ENCODE data around the gene COPS9. TPM values are rescaled to one million over a fixed set of nuclear protein-coding genes. Genes with fewer than 3 reads are reported as not detected.

The COPS9 gene
- total and polyA plus RNA-seq, 7 experiments from 2014 or later: 53.7 to 297 (median 75.6) TPM

GRCh38 chr2:240131941-240132650, 4.0 kb downstream of the COPS9 start:
- H3K4me3 ChIP-seq (ENCODE audit: low read length): no peak overlapping the region
- ChIA-PET POLR2A (no interaction called here), CTCF (interaction anchor here (0.8 kb wide), 1 partner anchor 26 kb away, joined by 3 read pairs; no protein-coding TSS in a partner anchor)
- DNase-seq (no peak), ATAC-seq (no peak)
- peaks cover 4 to 78% (median 10%) of the 10 kb centered on the region in 3 experiments for H3K36me3 ChIP-seq (ENCODE audit: control insufficient read depth in 2 of 3, insufficient read depth in 3 of 3, low read length in 3 of 3)
- no peak overlapping the region for H3K27ac Mint-ChIP-seq
- intact Hi-C loops (cut with micrococcal nuclease): no loop called here
- H3K4me1 Mint-ChIP-seq: peaks cover 18 to 29% (median 23%) of the 10 kb centered on the region in 7 donors
- H3K27me3 ChIP-seq (ENCODE audit: control insufficient read depth in 2 of 2, insufficient read depth in 2 of 2, low read length in 2 of 2): no peaks in the 10 kb centered on the region
- peaks cover 0 to 1% (median 0%) of the 10 kb centered on the region in 5 donors for H3K27me3 Mint-ChIP-seq
- H3K36me3 Mint-ChIP-seq: peaks cover 8 to 53% (median 22%) of the 10 kb centered on the region in 5 donors
- peaks cover 0 to 1% (median 0%) of the 10 kb centered on the region in 11 donors for H3K9me3 Mint-ChIP-seq
- H3K4me3 Mint-ChIP-seq: no peak overlapping the region
- H3K4me1 ChIP-seq (ENCODE audit: control insufficient read depth in 2 of 2, insufficient read depth in 2 of 2, low read length in 2 of 2): peaks cover 14 to 16% of the 10 kb centered on the region in 2 donors
- no peak overlapping the region for H3K27ac ChIP-seq (ENCODE audit: low read depth, low read length)
- H3K9me3 ChIP-seq (ENCODE audit: control insufficient read depth in 2 of 3, low read length in 3 of 3): no peaks in the 10 kb centered on the region

GRCh38 chr2:240131296-240131695, 4.8 kb downstream of the COPS9 start:
- ATAC-seq (no peak), DNase-seq (no peak)
- ChIA-PET CTCF (no interaction called here), POLR2A (interaction anchor here (0.8 kb wide), 1 partner anchor 8 kb away, joined by 3 read pairs; no protein-coding TSS in a partner anchor)
- H3K36me3 Mint-ChIP-seq: peaks cover 8 to 59% (median 27%) of the 10 kb centered on the region in 5 donors
- peaks cover 0 to 3% (median 0%) of the 10 kb centered on the region in 11 donors for H3K9me3 Mint-ChIP-seq
- Histone ChIP-seq H3K27me3 (ENCODE audit: control insufficient read depth in 2 of 2, insufficient read depth in 2 of 2, low read length in 2 of 2) (no peaks in the 10 kb centered on the region), H3K4me3 (ENCODE audit: low read length) (no peak overlapping the region), H3K4me1 (ENCODE audit: control insufficient read depth in 2 of 2, insufficient read depth in 2 of 2, low read length in 2 of 2) (peaks cover 11 to 14% of the 10 kb centered on the region in 2 donors), H3K27ac (ENCODE audit: low read depth, low read length) (no peak overlapping the region), H3K36me3 (ENCODE audit: control insufficient read depth in 2 of 3, insufficient read depth in 3 of 3, low read length in 3 of 3) (peaks cover 4 to 74% (median 10%) of the 10 kb centered on the region in 3 experiments), H3K9me3 (ENCODE audit: control insufficient read depth in 2 of 3, low read length in 3 of 3) (no peaks in the 10 kb centered on the region)
- no peaks in the 10 kb centered on the region for H3K27me3 Mint-ChIP-seq
- peaks cover 15 to 26% (median 20%) of the 10 kb centered on the region in 7 donors for H3K4me1 Mint-ChIP-seq
- no peak overlapping the region for H3K27ac Mint-ChIP-seq
- intact Hi-C loops (cut with micrococcal nuclease): no loop called here
- no peak overlapping the region for H3K4me3 Mint-ChIP-seq

- H3K27me3 Mint-ChIP-seq: no peaks in the 10 kb centered on the region
- intact Hi-C loops (cut with micrococcal nuclease): no loop called here
- CTCF ChIA-PET: no interaction called here
These were observed 5.5 kb downstream of the COPS9 start for GRCh38 chr2:240130393-240131195.

GRCh38 chr2:240129731-240130392, 6.2 kb downstream of the COPS9 start:
- Histone ChIP-seq H3K4me1 (ENCODE audit: control insufficient read depth in 2 of 2, insufficient read depth in 2 of 2, low read length in 2 of 2) (peaks cover 4 to 5% of the 10 kb centered on the region in 2 donors), H3K4me3 (ENCODE audit: low read length) (no peak overlapping the region), H3K9me3 (ENCODE audit: control insufficient read depth in 2 of 3, low read length in 3 of 3) (no peaks in the 10 kb centered on the region), H3K27ac (ENCODE audit: low read depth, low read length) (no peak overlapping the region), H3K36me3 (ENCODE audit: control insufficient read depth in 2 of 3, insufficient read depth in 3 of 3, low read length in 3 of 3) (peaks cover 4 to 67% (median 10%) of the 10 kb centered on the region in 3 experiments), H3K27me3 (ENCODE audit: control insufficient read depth in 2 of 2, insufficient read depth in 2 of 2, low read length in 2 of 2) (no peaks in the 10 kb centered on the region)
- DNase-seq (no peak), ATAC-seq (no peak)
- Mint-ChIP-seq H3K9me3 (peaks cover 0 to 3% (median 0%) of the 10 kb centered on the region in 11 donors), H3K27ac (no peak overlapping the region), H3K36me3 (peaks cover 8 to 71% (median 35%) of the 10 kb centered on the region in 5 donors), H3K4me3 (no peak overlapping the region), H3K4me1 (peaks cover 7 to 17% (median 11%) of the 10 kb centered on the region in 7 donors), H3K27me3 (peaks cover 0 to 3% (median 0%) of the 10 kb centered on the region in 5 donors)
- intact Hi-C loops (cut with micrococcal nuclease): no loop called here
- ChIA-PET CTCF (interaction anchor here (1.3 kb wide), 1 partner anchor 15 kb away, joined by 4 read pairs; no protein-coding TSS in a partner anchor), POLR2A (no interaction called here)

More at GRCh38 chr2:240130393-240131195, 5.5 kb downstream of the COPS9 start:
- POLR2A ChIA-PET: interaction anchor here (0.8 kb wide), 1 partner anchor 9 kb away, joined by 3 read pairs; no protein-coding TSS in a partner anchor
- ATAC-seq: no peak
- H3K27ac ChIP-seq (ENCODE audit: low read depth, low read length): no peak overlapping the region
- no peak overlapping the region for H3K4me3 ChIP-seq (ENCODE audit: low read length)
- H3K36me3 ChIP-seq (ENCODE audit: control insufficient read depth in 2 of 3, insufficient read depth in 3 of 3, low read length in 3 of 3): peaks cover 4 to 68% (median 10%) of the 10 kb centered on the region in 3 experiments
- no peaks in the 10 kb centered on the region for H3K27me3 ChIP-seq (ENCODE audit: control insufficient read depth in 2 of 2, insufficient read depth in 2 of 2, low read length in 2 of 2)
- peaks cover 11 to 13% of the 10 kb centered on the region in 2 donors for H3K4me1 ChIP-seq (ENCODE audit: control insufficient read depth in 2 of 2, insufficient read depth in 2 of 2, low read length in 2 of 2)
- no peaks in the 10 kb centered on the region for H3K9me3 ChIP-seq (ENCODE audit: control insufficient read depth in 2 of 3, low read length in 3 of 3)
- Mint-ChIP-seq H3K36me3 (peaks cover 8 to 64% (median 32%) of the 10 kb centered on the region in 5 donors), H3K4me1 (peaks cover 14 to 24% (median 18%) of the 10 kb centered on the region in 7 donors), H3K9me3 (peaks cover 0 to 3% (median 0%) of the 10 kb centered on the region in 11 donors), H3K4me3 (peak overlapping the region in 1 of 10 donors; percentile 19), H3K27ac (no peak overlapping the region)
- no peak for DNase-seq

- peaks cover 8 to 72% (median 35%) of the 10 kb centered on the region in 5 donors for H3K36me3 Mint-ChIP-seq
- peaks cover 4 to 67% (median 10%) of the 10 kb centered on the region in 3 experiments for H3K36me3 ChIP-seq (ENCODE audit: control insufficient read depth in 2 of 3, insufficient read depth in 3 of 3, low read length in 3 of 3)
These were observed 6.8 kb downstream of the COPS9 start for GRCh38 chr2:240129311-240129710.

GRCh38 chr2:240128608-240129145, 7.4 kb downstream of the COPS9 start:
- Mint-ChIP-seq H3K4me1 (peaks cover 0 to 5% (median 3%) of the 10 kb centered on the region in 7 donors), H3K4me3 (no peak overlapping the region), H3K27me3 (peaks cover 0 to 4% (median 0%) of the 10 kb centered on the region in 5 donors), H3K9me3 (peaks cover 0 to 3% (median 0%) of the 10 kb centered on the region in 11 donors), H3K36me3 (peaks cover 8 to 72% (median 35%) of the 10 kb centered on the region in 5 donors), H3K27ac (no peak overlapping the region)
- Histone ChIP-seq H3K4me3 (ENCODE audit: low read length) (no peak overlapping the region), H3K36me3 (ENCODE audit: control insufficient read depth in 2 of 3, insufficient read depth in 3 of 3, low read length in 3 of 3) (peaks cover 4 to 64% (median 10%) of the 10 kb centered on the region in 3 experiments), H3K9me3 (ENCODE audit: control insufficient read depth in 2 of 3, low read length in 3 of 3) (no peaks in the 10 kb centered on the region), H3K27me3 (ENCODE audit: control insufficient read depth in 2 of 2, insufficient read depth in 2 of 2, low read length in 2 of 2) (no peaks in the 10 kb centered on the region), H3K27ac (ENCODE audit: low read depth, low read length) (no peak overlapping the region), H3K4me1 (ENCODE audit: control insufficient read depth in 2 of 2, insufficient read depth in 2 of 2, low read length in 2 of 2) (no peaks in the 10 kb centered on the region)
- ChIA-PET CTCF (interaction anchor here (0.5 to 1.3 kb wide), 2 partner anchors 14 to 17 kb away, joined by 3 to 4 read pairs; no protein-coding TSS in a partner anchor), POLR2A (no interaction called here)
- no peak for ATAC-seq
- intact Hi-C loops (cut with micrococcal nuclease): no loop called here
- DNase-seq: no peak

More at GRCh38 chr2:240129311-240129710, 6.8 kb downstream of the COPS9 start:
- Histone ChIP-seq H3K4me3 (ENCODE audit: low read length) (no peak overlapping the region), H3K9me3 (ENCODE audit: control insufficient read depth in 2 of 3, low read length in 3 of 3) (no peaks in the 10 kb centered on the region), H3K27ac (ENCODE audit: low read depth, low read length) (no peak overlapping the region), H3K4me1 (ENCODE audit: control insufficient read depth in 2 of 2, insufficient read depth in 2 of 2, low read length in 2 of 2) (no peaks in the 10 kb centered on the region), H3K27me3 (ENCODE audit: control insufficient read depth in 2 of 2, insufficient read depth in 2 of 2, low read length in 2 of 2) (no peaks in the 10 kb centered on the region)
- ChIA-PET CTCF (interaction anchor here (0.5 to 1.3 kb wide), 2 partner anchors 14 to 16 kb away, joined by 3 to 4 read pairs; no protein-coding TSS in a partner anchor), POLR2A (no interaction called here)
- Mint-ChIP-seq H3K27me3 (peaks cover 0 to 4% (median 0%) of the 10 kb centered on the region in 5 donors), H3K27ac (no peak overlapping the region), H3K4me3 (no peak overlapping the region), H3K4me1 (peaks cover 2 to 11% (median 6%) of the 10 kb centered on the region in 7 donors), H3K9me3 (peaks cover 0 to 3% (median 0%) of the 10 kb centered on the region in 11 donors)
- ATAC-seq (no peak), DNase-seq (no peak)
- intact Hi-C loops (cut with micrococcal nuclease): no loop called here

All from naive thymus-derived CD4-positive, alpha-beta T cell (primary cell).